Gastroesophageal sphincter (tissue), 3 donors: Measurements from ENCODE around the gene STT3B.

Source experiments
- POLR2A ChIP-seq, 2 donors: fragments of 450-650 bp; IDR thresholded peaks; one replicate each; pipeline ENCODE4 v1.6.1; 2017; ENCODE audit warnings: antibody characterized with exemption in 2 of 2, mild to moderate bottlenecking in 2 of 2, moderate library complexity in 1 of 2
- TF ChIP-seq, protein P1 (sequence below), 4 experiments: fragments of 200-600 bp in 2 of 4; fragments of 450-650 bp in 2 of 4; sonication (generic) in 1 of 4; IDR thresholded peaks; one replicate each; pipeline ENCODE4 v1.5.1; 2017 to 2019; ENCODE audit warnings: antibody characterized with exemption in 4 of 4, mild to moderate bottlenecking in 2 of 4, moderate library complexity in 2 of 4

- TF ChIP-seq POLR2A (IDR thresholded peaks at IDR 0.05) = no peak
- TF ChIP-seq, protein P1, sequence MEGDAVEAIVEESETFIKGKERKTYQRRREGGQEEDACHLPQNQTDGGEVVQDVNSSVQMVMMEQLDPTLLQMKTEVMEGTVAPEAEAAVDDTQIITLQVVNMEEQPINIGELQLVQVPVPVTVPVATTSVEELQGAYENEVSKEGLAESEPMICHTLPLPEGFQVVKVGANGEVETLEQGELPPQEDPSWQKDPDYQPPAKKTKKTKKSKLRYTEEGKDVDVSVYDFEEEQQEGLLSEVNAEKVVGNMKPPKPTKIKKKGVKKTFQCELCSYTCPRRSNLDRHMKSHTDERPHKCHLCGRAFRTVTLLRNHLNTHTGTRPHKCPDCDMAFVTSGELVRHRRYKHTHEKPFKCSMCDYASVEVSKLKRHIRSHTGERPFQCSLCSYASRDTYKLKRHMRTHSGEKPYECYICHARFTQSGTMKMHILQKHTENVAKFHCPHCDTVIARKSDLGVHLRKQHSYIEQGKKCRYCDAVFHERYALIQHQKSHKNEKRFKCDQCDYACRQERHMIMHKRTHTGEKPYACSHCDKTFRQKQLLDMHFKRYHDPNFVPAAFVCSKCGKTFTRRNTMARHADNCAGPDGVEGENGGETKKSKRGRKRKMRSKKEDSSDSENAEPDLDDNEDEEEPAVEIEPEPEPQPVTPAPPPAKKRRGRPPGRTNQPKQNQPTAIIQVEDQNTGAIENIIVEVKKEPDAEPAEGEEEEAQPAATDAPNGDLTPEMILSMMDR (IDR thresholded peaks at IDR 0.05) = no peak
Measured at GRCh38 chr3:31579828-31580227, 47.1 kb downstream of the STT3B start.
